SK-N-SH (cell line): ENCODE results near the gene PRAMEF14. TPM values are rescaled to one million over a fixed set of nuclear protein-coding genes. Genes with fewer than 3 reads are reported as not detected.
"Not testable (repeated sequence)": the region's sequence is repeated elsewhere in the genome, so short reads cannot be mapped to it uniquely, and the experiment has no call there.

ENCODE experiments used
- CTCF ChIA-PET: fragments of 300-600, 350-600 bp; formaldehyde crosslinking; extraction: SDS; loops from one replicate; lab custom pipeline; 2021; lab: Yijun Ruan, JAX
- POLR2A ChIA-PET: fragments of 350-600 bp; sonication (Branson Sonifier 250); formaldehyde crosslinking; extraction: SDS; loops from one replicate; lab custom pipeline; 2020; ENCODE audit warnings: antibody characterized with exemption, inconsistent platforms; lab: Yijun Ruan, JAX
- DNase-seq: peaks from one replicate; pipeline ENCODE4 v3.0.0; 2012
- H2AFZ ChIP-seq: fragments of 200-600 bp; sonication (generic); 2 replicates; pipeline ENCODE4 v1.8.1; 2016; ENCODE audit warnings: antibody characterized with exemption, mild to moderate bottlenecking, low read depth
- H3F3A ChIP-seq: fragments of 200-600 bp; sonication (generic); replicated peaks from 2 replicates; pipeline ENCODE3; 2016; ENCODE audit warnings: antibody characterized with exemption, mild to moderate bottlenecking; ENCODE audit not compliant: insufficient read depth
- H3K27ac ChIP-seq, 2 experiments: fragments of 200-500 bp in 1 of 2; fragments of 200-600 bp in 1 of 2; sonication (Bioruptor generic) in 1 of 2; sonication (generic), shearing (Covaris generic) in 1 of 2; 2 replicates each; pipeline versions ENCODE4 v1.5.1 to v1.6.1; 2014 to 2016; ENCODE audit warnings: low read depth in 2 of 2, inconsistent platforms in 1 of 2, low read length in 1 of 2, mild to moderate bottlenecking in 1 of 2, mixed read lengths in 1 of 2
- H3K27me3 ChIP-seq: fragments of 200-600 bp; sonication (generic), shearing (Covaris generic); 2 replicates; pipeline ENCODE4 v1.6.1; 2016; ENCODE audit warnings: mixed run types; ENCODE audit not compliant: insufficient read depth
- H3K36me3 ChIP-seq, 2 experiments: fragments of 200-500 bp in 1 of 2; fragments of 200-600 bp in 1 of 2; sonication (Bioruptor generic) in 1 of 2; sonication (generic) in 1 of 2; replicated peaks in 1 of 2; 2 replicates each; pipeline versions ENCODE3 to v1.5.1; 2014 to 2016; ENCODE audit warnings: low read length in 1 of 2, mild to moderate bottlenecking in 1 of 2; ENCODE audit not compliant: insufficient read depth in 2 of 2, control insufficient read depth in 1 of 2
- H3K4me1 ChIP-seq, 2 experiments: fragments of 200-500 bp in 1 of 2; fragments of 200-600 bp in 1 of 2; sonication (Bioruptor generic) in 1 of 2; sonication (generic), shearing (Covaris generic) in 1 of 2; 2 replicates each; pipeline versions ENCODE4 v1.5.1 to v1.6.1; 2014 to 2016; ENCODE audit warnings: low read depth in 1 of 2, low read length in 1 of 2, mixed run types in 1 of 2; ENCODE audit not compliant: insufficient read depth in 2 of 2, control insufficient read depth in 1 of 2
- H3K4me2 ChIP-seq: fragments of 200-600 bp; sonication (generic), shearing (Covaris generic); 2 replicates; pipeline ENCODE4 v1.6.1; 2017; ENCODE audit warnings: mixed run types
- H3K4me3 ChIP-seq, 2 experiments: fragments of 200-500 bp in 1 of 2; fragments of 200-600 bp in 1 of 2; sonication (Bioruptor generic) in 1 of 2; sonication (generic), shearing (Covaris generic) in 1 of 2; 2 replicates each; pipeline versions ENCODE4 v1.5.1 to v1.8.1; 2014 to 2016; ENCODE audit warnings: low read depth in 2 of 2, inconsistent platforms in 1 of 2, low read length in 1 of 2, mild to moderate bottlenecking in 1 of 2, mixed read lengths in 1 of 2, moderate library complexity in 1 of 2
- H3K79me2 ChIP-seq: fragments of 200-600 bp; sonication (generic); 2 replicates; pipeline ENCODE4 v1.8.1; 2017; ENCODE audit warnings: mild to moderate bottlenecking; ENCODE audit not compliant: insufficient read depth
- H3K9ac ChIP-seq: fragments of 200-600 bp; sonication (generic); 2 replicates; pipeline ENCODE4 v1.6.1; 2017; ENCODE audit warnings: mixed run types
- H3K9me2 ChIP-seq: fragments of 200-600 bp; sonication (generic); 2 replicates; pipeline ENCODE4 v1.6.1; 2017; ENCODE audit warnings: mixed run types
- H3K9me3 ChIP-seq: fragments of 200-600 bp; sonication (generic); 2 replicates; pipeline ENCODE4 v1.6.1; 2017; ENCODE audit warnings: mixed run types, mild to moderate bottlenecking, moderate library complexity
- H4K20me1 ChIP-seq: fragments of 200-600 bp; sonication (generic); 2 replicates; pipeline ENCODE4 v1.6.1; 2017; ENCODE audit warnings: mild to moderate bottlenecking, mixed run types; ENCODE audit not compliant: insufficient read depth
- RAD21 ChIP-seq: IDR thresholded peaks from 2 replicates; pipeline ENCODE4 v1.6.1; 2012; ENCODE audit warnings: mild to moderate bottlenecking, low read length
- SMC3 ChIP-seq: IDR thresholded peaks from 2 replicates; pipeline ENCODE4 v1.6.1; 2012; ENCODE audit warnings: low read depth, low read length, improper control_type of control experiment
- WGBS: methylation state at CpG from one replicate; pipeline ENCODE4 v1.1.6; 2017; ENCODE audit warnings: low lambda C conversion rate; 5-methylcytosine and 5-hydroxymethylcytosine counted together
- polyA plus RNA-seq, 3 experiments: library from polyadenylated mRNA; depleted of rRNA; stranded (reverse); fragments of >200 nt; gene quantifications; 2 replicates each; pipeline ENCODE4 v1.2.3, GENCODE V29; 2012
- TF ChIP-seq, protein P1 (sequence below): fragments of 200-600 bp; sonication (generic); IDR thresholded peaks from 2 replicates; pipeline ENCODE4 v1.6.1; 2017; ENCODE audit warnings: antibody characterized with exemption, mild to moderate bottlenecking, moderate library complexity

Gene PRAMEF14
- polyA plus RNA-seq, 1 of the 3 experiments (the other 2 are of a cell fraction), result not detected

DNA sequence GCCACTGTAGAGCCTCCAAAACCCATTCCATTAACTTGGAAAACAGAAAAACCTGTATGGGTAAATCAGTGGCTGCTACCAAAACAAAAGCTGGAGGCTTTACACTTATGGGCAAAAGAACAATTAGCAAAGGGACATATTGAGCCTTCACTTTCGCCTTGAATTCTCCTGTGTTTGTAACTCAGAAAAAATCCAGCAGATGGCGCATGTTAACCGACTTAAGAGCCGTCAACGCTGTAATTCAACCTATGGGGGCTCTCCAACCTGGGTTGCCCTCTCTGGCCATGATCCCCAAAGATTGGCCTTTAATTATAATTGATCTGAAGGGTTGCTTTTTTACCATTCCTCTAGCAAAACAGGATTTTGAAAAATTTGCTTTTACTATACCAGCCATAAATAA, 9.8 kb upstream of the PRAMEF14 start:
- peak; percentile 10 for DNase-seq
- H3K36me3 ChIP-seq, H4K20me1 ChIP-seq, H3K4me1 ChIP-seq, H3K4me2 ChIP-seq, H3K9me2 ChIP-seq, POLR2A ChIA-PET, H3K79me2 ChIP-seq, CTCF ChIA-PET: not testable (repeated sequence)
- TF ChIP-seq RAD21 (peak; percentile 58), SMC3 (peak; percentile 47)
- TF ChIP-seq, protein P1, sequence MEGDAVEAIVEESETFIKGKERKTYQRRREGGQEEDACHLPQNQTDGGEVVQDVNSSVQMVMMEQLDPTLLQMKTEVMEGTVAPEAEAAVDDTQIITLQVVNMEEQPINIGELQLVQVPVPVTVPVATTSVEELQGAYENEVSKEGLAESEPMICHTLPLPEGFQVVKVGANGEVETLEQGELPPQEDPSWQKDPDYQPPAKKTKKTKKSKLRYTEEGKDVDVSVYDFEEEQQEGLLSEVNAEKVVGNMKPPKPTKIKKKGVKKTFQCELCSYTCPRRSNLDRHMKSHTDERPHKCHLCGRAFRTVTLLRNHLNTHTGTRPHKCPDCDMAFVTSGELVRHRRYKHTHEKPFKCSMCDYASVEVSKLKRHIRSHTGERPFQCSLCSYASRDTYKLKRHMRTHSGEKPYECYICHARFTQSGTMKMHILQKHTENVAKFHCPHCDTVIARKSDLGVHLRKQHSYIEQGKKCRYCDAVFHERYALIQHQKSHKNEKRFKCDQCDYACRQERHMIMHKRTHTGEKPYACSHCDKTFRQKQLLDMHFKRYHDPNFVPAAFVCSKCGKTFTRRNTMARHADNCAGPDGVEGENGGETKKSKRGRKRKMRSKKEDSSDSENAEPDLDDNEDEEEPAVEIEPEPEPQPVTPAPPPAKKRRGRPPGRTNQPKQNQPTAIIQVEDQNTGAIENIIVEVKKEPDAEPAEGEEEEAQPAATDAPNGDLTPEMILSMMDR, result peak; percentile 65
- TF ChIP-seq, all 33 proteins: peak for 3; not testable (repeated sequence) for 30
- H3K9ac ChIP-seq, H3K27ac ChIP-seq, H3K4me3 ChIP-seq, H3K9me3 ChIP-seq, H2AFZ ChIP-seq, H3F3A ChIP-seq, H3K27me3 ChIP-seq: not testable (repeated sequence)
- 0% methylated on average over 5 of the region's 5 CpGs for WGBS

DNA sequence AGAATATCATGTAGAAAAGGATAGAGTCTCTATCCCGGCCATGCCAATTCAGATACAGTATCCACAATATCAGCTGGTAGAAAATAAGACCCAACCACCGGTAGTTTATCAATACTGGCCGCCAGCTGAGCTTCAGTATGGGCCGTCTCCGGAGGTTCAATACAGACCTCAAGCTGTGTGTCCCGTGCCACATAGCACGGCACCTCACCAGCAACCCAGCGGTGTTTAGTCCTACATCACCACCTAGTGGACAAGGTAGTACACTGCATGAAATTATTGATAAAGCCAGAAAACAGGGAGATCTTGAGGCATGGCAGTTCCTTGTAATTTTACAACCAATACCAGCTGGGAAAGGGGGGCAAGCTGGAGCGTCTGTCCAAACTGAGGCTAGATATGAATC, 7.5 kb upstream of the PRAMEF14 start:
- H3K4me2 ChIP-seq, H3K9me2 ChIP-seq, H3K36me3 ChIP-seq, CTCF ChIA-PET, H3K27ac ChIP-seq, H3K9ac ChIP-seq, H3K4me1 ChIP-seq, H3K4me3 ChIP-seq, POLR2A ChIA-PET, H3K27me3 ChIP-seq, DNase-seq, H4K20me1 ChIP-seq, H2AFZ ChIP-seq, H3F3A ChIP-seq, H3K79me2 ChIP-seq, H3K9me3 ChIP-seq: not testable (repeated sequence)
- whole genome bisulfite sequencing, result no CpG with 5 or more reads among the region's 9 CpGs

DNA sequence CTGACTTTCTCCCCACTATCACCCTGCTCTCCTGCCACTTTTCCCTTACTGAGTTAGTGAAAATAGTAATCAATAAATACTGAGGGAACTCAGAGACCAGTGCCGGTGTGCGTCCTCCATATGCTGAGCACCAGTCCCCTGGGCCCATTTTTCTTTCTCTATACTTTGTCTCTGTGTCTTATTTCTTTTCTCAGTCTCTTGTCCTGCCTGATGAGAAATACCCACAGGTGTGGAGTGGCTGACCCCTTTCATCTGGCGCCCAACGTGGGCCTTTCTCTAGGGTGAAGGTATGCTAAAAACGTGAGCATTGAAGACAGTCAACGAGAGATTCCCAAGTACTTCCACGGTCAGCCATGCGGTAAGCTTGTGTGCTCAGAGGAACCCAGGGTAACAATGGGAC, 6.5 kb upstream of the PRAMEF14 start:
- H3K9me2 ChIP-seq, H2AFZ ChIP-seq, DNase-seq, CTCF ChIA-PET, H3K4me3 ChIP-seq, H3K9ac ChIP-seq, H3K4me2 ChIP-seq, H3F3A ChIP-seq, H3K27me3 ChIP-seq, H3K9me3 ChIP-seq, H3K4me1 ChIP-seq, H3K27ac ChIP-seq, H3K79me2 ChIP-seq, POLR2A ChIA-PET, H3K36me3 ChIP-seq, H4K20me1 ChIP-seq: not testable (repeated sequence)
- WGBS, result 13% methylated on average over 5 of the region's 8 CpGs

DNA sequence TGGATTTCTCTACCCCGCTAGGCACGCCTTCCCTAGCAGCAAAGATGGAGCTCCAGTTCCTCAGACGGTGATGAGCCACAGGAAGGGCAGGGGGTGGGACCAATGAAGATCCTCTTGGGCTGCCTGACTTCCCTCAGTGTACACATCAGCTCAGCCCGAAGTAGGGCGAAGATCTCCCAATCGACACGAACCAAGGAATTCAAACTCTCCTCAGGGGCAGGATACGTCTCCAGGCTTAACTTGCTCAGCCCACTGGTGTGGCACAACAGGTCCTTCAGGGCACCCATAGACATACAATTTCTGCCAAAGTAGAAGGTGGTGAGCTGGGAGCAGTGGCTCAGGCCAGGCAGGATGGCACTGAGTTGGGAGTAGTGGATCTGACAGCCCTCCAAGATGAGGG, 4.4 kb downstream of the PRAMEF14 start:
- H3F3A ChIP-seq, H3K9ac ChIP-seq, H3K4me3 ChIP-seq, H3K27me3 ChIP-seq, H3K36me3 ChIP-seq, H4K20me1 ChIP-seq, DNase-seq, H3K27ac ChIP-seq, H3K4me2 ChIP-seq, POLR2A ChIA-PET, H2AFZ ChIP-seq, CTCF ChIA-PET, H3K4me1 ChIP-seq, H3K79me2 ChIP-seq, H3K9me2 ChIP-seq, H3K9me3 ChIP-seq: not testable (repeated sequence)
- 4% methylated on average over 7 of the region's 8 CpGs for WGBS

DNA sequence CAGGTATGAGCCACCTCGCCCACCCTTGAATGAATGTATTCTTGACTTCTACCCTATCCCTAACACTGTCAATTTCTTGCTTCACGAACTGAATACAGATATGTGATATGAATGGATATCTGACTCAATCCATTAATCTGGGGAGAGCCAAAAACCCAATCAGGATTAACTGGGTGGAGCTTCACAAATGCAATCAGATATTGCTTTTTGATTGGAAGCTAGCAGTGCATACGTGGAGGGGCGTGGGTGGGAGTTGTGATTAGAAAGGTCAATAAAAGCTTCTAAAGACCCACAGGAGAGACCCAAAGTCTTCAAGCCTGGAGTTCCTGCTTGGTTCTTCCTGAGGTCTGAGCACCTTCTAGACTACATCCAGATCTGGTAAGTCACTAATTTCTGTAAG, 31.7 kb downstream of the PRAMEF14 start, which contains the start of gene PRAMEF15:
Gene PRAMEF15, plus strand, starts transcription at position 301 of the 400 bp plus-strand sequence. CDS start 2,827 bp downstream, outside the sequence.
- POLR2A ChIA-PET, CTCF ChIA-PET: not testable (repeated sequence)
- 5% methylated on average over 3 of the region's 4 CpGs for WGBS

DNA sequence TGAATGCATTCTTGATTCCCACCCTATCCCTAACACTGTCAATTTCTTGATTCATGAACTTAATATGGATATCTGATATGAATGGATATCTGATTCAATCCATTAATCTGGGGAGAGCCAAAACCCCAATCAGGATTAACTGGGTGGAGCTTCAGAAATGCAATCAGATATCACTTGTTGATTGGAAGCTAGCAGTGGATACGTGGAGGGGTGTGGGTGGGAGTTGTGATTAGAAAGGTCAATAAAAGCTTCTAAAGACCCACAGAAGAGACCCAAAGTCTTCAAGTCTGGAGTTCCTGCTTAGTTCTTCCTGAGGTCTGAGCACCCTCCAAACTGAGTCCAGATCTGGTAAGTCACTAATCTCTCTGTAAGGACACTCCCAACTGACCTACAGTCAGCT, 43.7 kb downstream of the PRAMEF14 start, which contains the start of gene PRAMEF33:
Gene PRAMEF33, plus strand, starts transcription at position 301 of the 400 bp plus-strand sequence. CDS start 2,416 bp downstream, outside the sequence.
- not testable (repeated sequence) for H2AFZ ChIP-seq

More for the DNA sequence above, 31.7 kb downstream of the PRAMEF14 start, which contains the start of gene PRAMEF15:
- H3K27ac ChIP-seq, H3K9me2 ChIP-seq, H3K9me3 ChIP-seq, H3K9ac ChIP-seq, H3K79me2 ChIP-seq, H3F3A ChIP-seq, H3K36me3 ChIP-seq, H3K4me2 ChIP-seq, H3K27me3 ChIP-seq, H4K20me1 ChIP-seq, H3K4me1 ChIP-seq, H3K4me3 ChIP-seq, H2AFZ ChIP-seq, DNase-seq: not testable (repeated sequence)

More for the DNA sequence above, 43.7 kb downstream of the PRAMEF14 start, which contains the start of gene PRAMEF33:
- H3K27ac ChIP-seq, H4K20me1 ChIP-seq, H3K27me3 ChIP-seq, H3K4me2 ChIP-seq, H3K4me3 ChIP-seq, POLR2A ChIA-PET, H3K9ac ChIP-seq, DNase-seq, H3K9me2 ChIP-seq, H3K36me3 ChIP-seq, CTCF ChIA-PET, H3F3A ChIP-seq, H3K4me1 ChIP-seq, H3K79me2 ChIP-seq, H3K9me3 ChIP-seq: not testable (repeated sequence)
- WGBS, result no CpG with 5 or more reads among the region's 1 CpG
